HepG2 (cell line): ENCODE measurements around the gene AGRN. TPM values are rescaled to one million over a fixed set of nuclear protein-coding genes. Genes with fewer than 3 reads are reported as not detected.

Experiments
- DNMT3B ChIP-seq: conservative IDR thresholded peaks from 2 replicates; pipeline ENCODE4 v1.6.1; 2016; ENCODE audit warnings: missing biosample characterization, control low read depth
- ELF3 ChIP-seq: IDR thresholded peaks from 2 replicates; pipeline ENCODE4 v1.6.1; 2016; ENCODE audit warnings: missing genetic modification reagents, missing compliant biosample characterization
- HES4 ChIP-seq: sonication (generic); formaldehyde crosslinking; IDR thresholded peaks from 2 replicates; pipeline ENCODE4 v1.9.0; 2021; ENCODE audit warnings: mild to moderate bottlenecking, missing genetic modification reagents, borderline replicate concordance
- KDM1A ChIP-seq: IDR thresholded peaks from 2 replicates; pipeline ENCODE4 v1.6.1; 2016; ENCODE audit warnings: missing compliant biosample characterization
- NCOA1 ChIP-seq: sonication (generic); formaldehyde crosslinking; IDR thresholded peaks from 2 replicates; pipeline ENCODE4 v1.9.0; 2021; ENCODE audit warnings: missing genetic modification reagents
- SATB2 ChIP-seq: sonication (generic); formaldehyde crosslinking; IDR thresholded peaks from 2 replicates; pipeline ENCODE4 v1.5.0; 2020; ENCODE audit warnings: missing genetic modification reagents
- TAF1 ChIP-seq: sonication (generic); formaldehyde crosslinking; IDR thresholded peaks from 2 replicates; pipeline ENCODE4 v1.4.0; 2020; ENCODE audit warnings: missing genetic modification reagents
- TAF15 ChIP-seq: fragments of 200-400 bp; formaldehyde crosslinking; IDR thresholded peaks from one replicate; pipeline ENCODE4 v1.6.1; 2018; ENCODE audit warnings: mild to moderate bottlenecking, low read depth, low read length; ENCODE audit not compliant: poor library complexity, severe bottlenecking
- THAP11 ChIP-seq: IDR thresholded peaks from 2 replicates; pipeline ENCODE4 v1.6.1; 2016; ENCODE audit warnings: missing biosample characterization, missing genetic modification reagents
- ZFP36 ChIP-seq: fragments of 150-350 bp; IDR thresholded peaks from 2 replicates; pipeline ENCODE4 v1.6.1; 2018; ENCODE audit warnings: borderline replicate concordance, low read length, low read depth; ENCODE audit not compliant: partially characterized antibody
- ZNF333 ChIP-seq: sonication (generic); formaldehyde crosslinking; IDR thresholded peaks from 2 replicates; pipeline ENCODE4 v1.4.0; 2020; ENCODE audit warnings: mild to moderate bottlenecking, missing genetic modification reagents, borderline replicate concordance
- ZNF432 ChIP-seq: sonication (generic); formaldehyde crosslinking; IDR thresholded peaks from 2 replicates; pipeline ENCODE4 v1.5.0; 2020; ENCODE audit warnings: missing genetic modification reagents, mild to moderate bottlenecking, borderline replicate concordance
- ZNF576 ChIP-seq: sonication (generic); formaldehyde crosslinking; IDR thresholded peaks from 2 replicates; pipeline ENCODE4 v1.4.0; 2020; ENCODE audit warnings: mild to moderate bottlenecking, missing genetic modification reagents
- ZNF629 ChIP-seq: sonication (generic); formaldehyde crosslinking; conservative IDR thresholded peaks from 2 replicates; pipeline ENCODE4 v1.5.0; 2020; ENCODE audit warnings: missing genetic modification reagents
- ZNF768 ChIP-seq: sonication (generic); formaldehyde crosslinking; IDR thresholded peaks from 2 replicates; pipeline ENCODE4 v1.4.0; 2020; ENCODE audit warnings: missing genetic modification reagents
- ZNF788 ChIP-seq: sonication (generic); formaldehyde crosslinking; IDR thresholded peaks from 2 replicates; pipeline ENCODE4 v1.5.0; 2020; ENCODE audit warnings: mild to moderate bottlenecking, missing genetic modification reagents, borderline replicate concordance
- ZNF878 ChIP-seq: sonication (generic); formaldehyde crosslinking; IDR thresholded peaks from 2 replicates; pipeline ENCODE4 v1.8.1; 2023; ENCODE audit warnings: mild to moderate bottlenecking, missing genetic modification reagents, moderate library complexity
- polyA plus RNA-seq, 8 experiments: library from polyadenylated mRNA; depleted of rRNA in 3 of 8; stranded (reverse) in 7 of 8; unstranded in 1 of 8; fragments of >200 nt; fragmentation: Illumina TruSeq in 4 of 8; extraction: Trizol in 4 of 8; gene quantifications; 2 replicates each; pipeline versions ENCODE4 v1.2.1 to v1.2.3, GENCODE V29; 2011 to 2016; ENCODE audit warnings: low read depth in 4 of 8, missing spikeins in 1 of 8, mixed read lengths in 1 of 8; ENCODE audit not compliant: insufficient read depth in 1 of 8
- total RNA-seq, 5 experiments: library from RNA; depleted of rRNA; stranded (reverse); fragments of >200 nt; fragmentation: Illumina TruSeq; extraction: Trizol; gene quantifications; 2 replicates each; pipeline ENCODE4 v1.2.3, GENCODE V29; 2016; ENCODE audit warnings: low read depth in 1 of 5
- TF ChIP-seq, protein P1 (sequence below): sonication (generic); formaldehyde crosslinking; IDR thresholded peaks from 2 replicates; pipeline ENCODE4 v1.4.0; 2020; ENCODE audit warnings: missing genetic modification reagents, borderline replicate concordance
- TF ChIP-seq, protein P2 (sequence below): sonication (generic); formaldehyde crosslinking; conservative IDR thresholded peaks from 2 replicates; pipeline ENCODE4 v1.4.0; 2020; ENCODE audit warnings: missing genetic modification reagents
- TF ChIP-seq, protein P3 (sequence below): sonication (generic); formaldehyde crosslinking; IDR thresholded peaks from 2 replicates; pipeline ENCODE4 v1.9.0; 2021; ENCODE audit warnings: missing genetic modification reagents, mild to moderate bottlenecking, borderline replicate concordance
- TF ChIP-seq, protein P4 (sequence below): IDR thresholded peaks from 2 replicates; pipeline ENCODE4 v1.6.1; 2016

AGRN gene
- total and polyA plus RNA-seq, 2 of the 13 experiments (the other 11 are each of a cell fraction or from before 2014, with no cell fraction given) = 29.8 to 65.2 TPM

- TF ChIP-seq, protein P1, sequence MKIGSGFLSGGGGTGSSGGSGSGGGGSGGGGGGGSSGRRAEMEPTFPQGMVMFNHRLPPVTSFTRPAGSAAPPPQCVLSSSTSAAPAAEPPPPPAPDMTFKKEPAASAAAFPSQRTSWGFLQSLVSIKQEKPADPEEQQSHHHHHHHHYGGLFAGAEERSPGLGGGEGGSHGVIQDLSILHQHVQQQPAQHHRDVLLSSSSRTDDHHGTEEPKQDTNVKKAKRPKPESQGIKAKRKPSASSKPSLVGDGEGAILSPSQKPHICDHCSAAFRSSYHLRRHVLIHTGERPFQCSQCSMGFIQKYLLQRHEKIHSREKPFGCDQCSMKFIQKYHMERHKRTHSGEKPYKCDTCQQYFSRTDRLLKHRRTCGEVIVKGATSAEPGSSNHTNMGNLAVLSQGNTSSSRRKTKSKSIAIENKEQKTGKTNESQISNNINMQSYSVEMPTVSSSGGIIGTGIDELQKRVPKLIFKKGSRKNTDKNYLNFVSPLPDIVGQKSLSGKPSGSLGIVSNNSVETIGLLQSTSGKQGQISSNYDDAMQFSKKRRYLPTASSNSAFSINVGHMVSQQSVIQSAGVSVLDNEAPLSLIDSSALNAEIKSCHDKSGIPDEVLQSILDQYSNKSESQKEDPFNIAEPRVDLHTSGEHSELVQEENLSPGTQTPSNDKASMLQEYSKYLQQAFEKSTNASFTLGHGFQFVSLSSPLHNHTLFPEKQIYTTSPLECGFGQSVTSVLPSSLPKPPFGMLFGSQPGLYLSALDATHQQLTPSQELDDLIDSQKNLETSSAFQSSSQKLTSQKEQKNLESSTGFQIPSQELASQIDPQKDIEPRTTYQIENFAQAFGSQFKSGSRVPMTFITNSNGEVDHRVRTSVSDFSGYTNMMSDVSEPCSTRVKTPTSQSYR = peak; percentile 70
- TF ChIP-seq ZNF768 (CRISPR knock-in tag) = peak; percentile 65; the same call in 1 of the 2 replicates
- TF ChIP-seq, protein P2, sequence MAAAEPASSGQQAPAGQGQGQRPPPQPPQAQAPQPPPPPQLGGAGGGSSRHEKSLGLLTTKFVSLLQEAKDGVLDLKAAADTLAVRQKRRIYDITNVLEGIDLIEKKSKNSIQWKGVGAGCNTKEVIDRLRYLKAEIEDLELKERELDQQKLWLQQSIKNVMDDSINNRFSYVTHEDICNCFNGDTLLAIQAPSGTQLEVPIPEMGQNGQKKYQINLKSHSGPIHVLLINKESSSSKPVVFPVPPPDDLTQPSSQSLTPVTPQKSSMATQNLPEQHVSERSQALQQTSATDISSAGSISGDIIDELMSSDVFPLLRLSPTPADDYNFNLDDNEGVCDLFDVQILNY (CRISPR knock-in tag) = no peak
- no peak for TF ChIP-seq DNMT3B
- TF ChIP-seq THAP11 (CRISPR knock-in tag) = peak; percentile 73
- peak; percentile 30; the same call in 1 of the 2 replicates for TF ChIP-seq ZNF333 (CRISPR knock-in tag)
- peak; percentile 23 for TF ChIP-seq TAF15
- peak; percentile 81; the same call in 1 of the 2 replicates for TF ChIP-seq KDM1A (CRISPR knock-in tag)
- peak; percentile 82 for TF ChIP-seq TAF1 (CRISPR knock-in tag)
- TF ChIP-seq NCOA1 (CRISPR knock-in tag) = peak; percentile 34; the same call in 1 of the 2 replicates
- TF ChIP-seq HES4 (CRISPR knock-in tag) = no peak
- TF ChIP-seq, protein P3, sequence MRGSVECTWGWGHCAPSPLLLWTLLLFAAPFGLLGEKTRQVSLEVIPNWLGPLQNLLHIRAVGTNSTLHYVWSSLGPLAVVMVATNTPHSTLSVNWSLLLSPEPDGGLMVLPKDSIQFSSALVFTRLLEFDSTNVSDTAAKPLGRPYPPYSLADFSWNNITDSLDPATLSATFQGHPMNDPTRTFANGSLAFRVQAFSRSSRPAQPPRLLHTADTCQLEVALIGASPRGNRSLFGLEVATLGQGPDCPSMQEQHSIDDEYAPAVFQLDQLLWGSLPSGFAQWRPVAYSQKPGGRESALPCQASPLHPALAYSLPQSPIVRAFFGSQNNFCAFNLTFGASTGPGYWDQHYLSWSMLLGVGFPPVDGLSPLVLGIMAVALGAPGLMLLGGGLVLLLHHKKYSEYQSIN (CRISPR knock-in tag) = no peak
- no peak for TF ChIP-seq ZFP36
- no peak for TF ChIP-seq ZNF432 (CRISPR knock-in tag)
- TF ChIP-seq ZNF878 (CRISPR knock-in tag) = no peak
- TF ChIP-seq ELF3 (CRISPR knock-in tag) = peak; percentile 53; the same call in 1 of the 2 replicates
- TF ChIP-seq ZNF788 (CRISPR knock-in tag) = peak; percentile 96
- TF ChIP-seq ZNF629 (CRISPR knock-in tag) = 0 out of 2 replicates have a peak, but pooled peaks have one; percentile 40
- TF ChIP-seq, protein P4, sequence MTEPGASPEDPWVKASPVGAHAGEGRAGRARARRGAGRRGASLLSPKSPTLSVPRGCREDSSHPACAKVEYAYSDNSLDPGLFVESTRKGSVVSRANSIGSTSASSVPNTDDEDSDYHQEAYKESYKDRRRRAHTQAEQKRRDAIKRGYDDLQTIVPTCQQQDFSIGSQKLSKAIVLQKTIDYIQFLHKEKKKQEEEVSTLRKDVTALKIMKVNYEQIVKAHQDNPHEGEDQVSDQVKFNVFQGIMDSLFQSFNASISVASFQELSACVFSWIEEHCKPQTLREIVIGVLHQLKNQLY (CRISPR knock-in tag) = peak; percentile 40
- TF ChIP-seq SATB2 (CRISPR knock-in tag) = peak; percentile 69
- no peak for TF ChIP-seq ZNF576 (CRISPR knock-in tag)
Observed at GRCh38 chr1:1000357-1001056, 19.4 kb upstream of the AGRN start (continued).
